HG02885 (cell line): Measurements from ENCODE around the gene HOXC4.
"Not testable (repeated sequence)": the region's sequence is repeated elsewhere in the genome, so short reads cannot be mapped to it uniquely, and the experiment has no call there.

ENCODE experiments used
- ATAC-seq: cut with Tn5 transposase; IDR thresholded peaks from one replicate; pipeline ENCODE4 v1.9.1; 2021; ENCODE audit warnings: mild to moderate bottlenecking; ENCODE audit not compliant: unreplicated experiment, poor library complexity

The HOXC4 gene

GRCh38 chr12:54052438-54053002, 1.1 kb upstream of the HOXC4 start:
- no peak for ATAC-seq

GRCh38 chr12:54053003-54053750, 458 bp upstream of the HOXC4 start:
- ATAC-seq, result peak; percentile 70

GRCh38 chr12:54054742-54055194, 1.1 kb downstream of the HOXC4 start:
- ATAC-seq, result no peak

- no peak for ATAC-seq
Observed at GRCh38 chr12:54055552-54055951, 1.9 kb downstream of the HOXC4 start.

- no peak for ATAC-seq
Observed at GRCh38 chr12:54056110-54056509, 2.5 kb downstream of the HOXC4 start.

- no peak for ATAC-seq
Observed at GRCh38 chr12:54058128-54058768, 4.6 kb downstream of the HOXC4 start.

DNA sequence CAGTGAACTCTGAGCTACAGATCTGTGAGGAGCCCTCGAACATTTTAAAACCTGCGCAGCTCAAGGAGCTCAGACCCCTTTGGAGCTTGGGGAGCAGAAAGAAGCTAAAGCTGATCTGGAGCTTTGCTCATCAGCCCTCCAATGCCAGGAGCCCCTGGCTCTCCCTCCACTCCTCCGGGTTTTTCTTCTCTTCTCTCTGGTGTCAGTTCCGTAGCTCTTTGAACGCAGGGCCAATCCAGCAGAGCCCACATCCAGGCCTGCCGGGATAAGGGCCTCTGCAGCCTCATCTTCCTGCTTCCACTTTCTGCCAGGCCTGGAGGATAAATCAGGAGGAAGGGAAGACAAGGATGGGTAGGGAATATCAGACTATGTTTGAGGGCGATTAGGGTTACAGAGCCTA, 6.0 kb downstream of the HOXC4 start:
- ATAC-seq, result no peak

GRCh38 chr12:54060174-54060974, 6.7 kb downstream of the HOXC4 start:
- no peak for ATAC-seq

- no peak for ATAC-seq
Observed at GRCh38 chr12:54060975-54061778, 7.5 kb downstream of the HOXC4 start.

DNA sequence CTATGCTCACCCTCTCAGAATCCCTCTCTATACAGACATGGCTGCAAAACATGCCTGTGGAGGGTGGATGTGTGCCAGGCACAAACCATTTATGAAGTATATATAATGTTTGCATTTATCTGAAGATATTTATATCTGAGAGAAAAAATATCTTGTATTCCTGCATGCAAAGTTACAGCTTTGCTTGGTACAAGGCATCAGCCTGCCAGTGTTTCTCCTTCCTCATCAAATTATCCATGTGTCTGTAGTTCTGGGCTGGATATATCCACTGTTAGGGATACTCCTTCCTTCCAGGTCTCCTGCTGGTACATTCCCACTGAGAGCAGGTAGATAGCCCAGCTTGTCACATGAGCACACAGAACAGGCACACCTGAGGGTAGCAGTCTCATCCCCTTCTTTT, 12.0 kb downstream of the HOXC4 start:
- no peak for ATAC-seq

GRCh38 chr12:54066408-54066807, 12.8 kb downstream of the HOXC4 start:
- no peak for ATAC-seq

- ATAC-seq, result no peak
Observed at GRCh38 chr12:54068418-54069070, 14.9 kb downstream of the HOXC4 start.

DNA sequence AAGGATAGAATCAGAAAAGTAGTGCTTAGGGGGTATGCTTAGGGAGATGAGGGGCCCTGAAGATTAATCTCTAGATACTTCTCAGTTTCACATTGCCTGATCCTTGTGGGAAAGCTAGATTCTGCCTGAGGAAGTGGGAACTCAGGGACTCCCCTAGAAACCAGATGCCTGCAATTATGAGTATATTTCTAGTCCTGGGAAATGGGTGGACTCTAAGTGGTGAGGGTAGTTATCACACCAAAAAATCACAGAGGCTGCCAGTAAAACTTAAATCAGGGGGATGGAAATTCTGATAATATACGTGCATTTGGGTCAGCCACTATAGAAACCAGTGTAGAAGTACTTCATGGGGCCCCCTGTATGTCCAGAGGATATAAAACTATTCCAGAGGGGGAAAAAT, 18.3 kb downstream of the HOXC4 start:
- ATAC-seq, result no peak

DNA sequence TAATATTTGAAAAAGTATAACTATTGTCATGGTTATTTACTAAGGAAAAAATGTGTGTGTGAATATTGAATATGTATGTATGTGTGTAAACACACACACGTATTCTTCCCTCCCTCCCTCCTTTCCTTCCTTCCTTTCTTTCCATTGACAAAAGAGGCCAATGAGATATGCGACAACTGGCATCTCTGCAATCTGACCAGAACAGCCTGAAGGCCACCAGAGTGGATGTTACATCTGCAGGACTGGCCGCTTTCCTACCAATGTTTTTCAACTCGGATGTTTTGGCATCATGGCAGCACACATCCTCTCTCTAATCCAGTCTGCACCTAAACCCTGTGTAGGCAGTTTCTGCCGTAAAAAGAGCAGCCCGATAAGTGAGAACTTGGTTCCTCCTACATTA, 20.7 kb downstream of the HOXC4 start:
- no peak for ATAC-seq

GRCh38 chr12:54075409-54075808, 21.8 kb downstream of the HOXC4 start:
- no peak for ATAC-seq

DNA sequence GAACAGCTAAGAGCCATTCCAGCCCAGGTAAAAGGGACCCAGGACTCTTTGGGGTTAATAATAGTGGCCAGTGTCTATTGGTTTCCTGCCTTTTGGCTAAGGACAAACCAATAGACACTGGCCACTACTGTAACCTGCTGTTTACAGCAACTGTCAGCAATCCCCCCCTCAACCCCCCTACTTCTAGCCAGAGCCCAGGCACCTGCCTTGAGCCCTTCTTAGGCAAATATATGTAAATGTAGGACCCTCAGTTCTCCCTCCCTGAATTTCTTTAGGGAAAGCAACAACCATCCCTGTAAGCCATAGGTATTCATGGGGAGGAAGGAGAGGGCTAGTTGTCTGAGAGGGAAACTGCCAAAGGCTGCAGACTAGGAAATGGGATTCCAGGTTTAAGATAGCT, 22.3 kb downstream of the HOXC4 start:
- no peak for ATAC-seq

DNA sequence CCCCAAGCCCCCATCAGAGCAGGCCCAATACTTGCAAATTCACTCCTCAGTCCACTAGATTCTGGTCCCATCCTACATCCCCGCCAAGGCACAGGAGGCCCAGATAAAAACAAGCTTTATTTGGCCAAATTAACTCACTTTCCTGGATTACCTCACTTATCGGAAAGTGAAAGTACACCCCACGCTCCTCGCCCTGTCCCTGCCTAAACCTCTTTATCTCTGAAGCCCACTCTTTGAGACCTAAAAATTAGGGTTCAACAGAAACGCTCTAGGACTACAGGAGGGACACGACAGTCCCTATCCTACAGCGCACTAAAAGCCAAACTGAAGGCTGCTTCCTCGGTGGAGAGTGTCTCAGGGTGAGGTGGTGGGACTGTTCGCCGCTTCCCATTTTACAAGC, 24.2 kb downstream of the HOXC4 start:
- not testable (repeated sequence) for ATAC-seq

- ATAC-seq, result not testable (repeated sequence)
Observed at GRCh38 chr12:54079115-54079514, 25.5 kb downstream of the HOXC4 start.
